ENCODE measurements around the gene SUPT3H.

GRCh38 chr6:45086360-45087084 lies 291.2 kb downstream of the SUPT3H start:
- TF ChIP-seq POLR2A (IDR thresholded peaks at IDR 0.05) (no peak), CTCF (IDR thresholded peaks at IDR 0.05) (no peak)

Data from lower leg skin (tissue), 3 donors.